ENCODE data around the gene FBXL4.

Gene FBXL4

GRCh38 chr6:98887650-98888049 is 60.1 kb downstream of the FBXL4 start:
- DNase-seq (ENCODE audit: low read depth in 1 of 2, low spot score in 1 of 2): no peak

DNA sequence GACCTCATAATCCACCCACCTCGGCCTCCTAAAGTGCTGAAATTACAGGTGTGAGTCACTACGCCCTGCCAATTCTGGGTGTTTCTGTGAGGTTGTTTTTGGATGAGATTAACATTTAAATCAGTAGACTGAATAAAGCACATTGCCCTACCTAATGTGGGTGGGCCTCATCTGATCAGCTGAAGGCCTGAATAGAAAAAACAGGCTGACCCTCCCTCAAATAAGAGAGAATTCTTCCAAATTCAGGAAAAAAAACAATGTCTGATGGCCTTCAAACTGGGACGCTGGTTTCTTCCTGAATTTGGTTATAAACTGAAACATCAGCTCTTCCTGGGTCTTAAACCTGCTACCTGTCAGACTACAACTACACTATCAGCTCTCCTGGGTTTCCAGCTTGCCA is 62.4 kb downstream of the FBXL4 start:
- DNase-seq (ENCODE audit: low read depth in 1 of 2, low spot score in 1 of 2): no peak

DNA sequence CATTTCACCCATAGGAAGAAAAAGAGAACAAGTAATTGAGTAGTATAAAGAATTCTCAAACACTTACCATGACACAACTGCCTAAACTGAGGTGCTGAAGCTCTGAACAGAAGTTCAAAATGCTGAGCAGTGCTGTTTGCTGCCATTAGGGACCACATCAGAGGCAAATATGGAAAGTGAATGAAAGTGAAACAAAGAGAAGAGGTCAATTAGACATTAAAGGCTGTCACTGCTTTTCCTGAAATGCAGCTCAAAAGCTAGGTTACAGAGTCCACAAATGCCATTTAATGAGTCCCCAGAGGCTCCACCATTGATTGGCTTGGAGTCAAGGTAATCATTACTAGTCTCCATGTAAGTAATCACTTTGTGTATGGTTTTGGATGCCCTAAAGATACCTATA is 67.3 kb downstream of the FBXL4 start:
- DNase-seq (ENCODE audit: low read depth in 1 of 2, low spot score in 1 of 2): no peak

GRCh38 chr6:98877250-98877649 is 70.5 kb downstream of the FBXL4 start:
- DNase-seq (ENCODE audit: low read depth in 1 of 2, low spot score in 1 of 2): no peak

DNA sequence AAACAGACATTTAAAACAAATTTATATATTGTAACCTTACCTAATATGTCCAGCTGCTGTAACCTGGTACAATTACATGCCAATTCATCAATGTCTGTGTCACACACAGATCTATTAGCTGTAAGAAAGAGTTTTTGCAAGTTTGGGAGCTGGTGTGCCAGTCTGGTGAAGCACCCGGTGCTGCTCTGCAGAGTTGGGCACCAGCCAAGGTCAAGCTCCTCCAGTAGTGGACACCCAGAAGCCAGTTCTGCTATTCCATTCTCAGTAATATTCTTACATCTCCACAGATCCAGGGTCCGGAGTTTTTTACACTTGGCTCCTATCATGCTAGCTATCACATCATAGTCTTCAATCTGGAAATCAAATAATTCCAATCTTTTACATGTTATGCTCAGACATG is 72.4 kb downstream of the FBXL4 start:
- no peak for DNase-seq (ENCODE audit: low read depth in 1 of 2, low spot score in 1 of 2)

- DNase-seq (ENCODE audit: low read depth in 1 of 2, low spot score in 1 of 2): no peak
Observed at GRCh38 chr6:98871821-98872220, 75.9 kb downstream of the FBXL4 start.

- DNase-seq (ENCODE audit: low read depth in 1 of 2, low spot score in 1 of 2): no peak
Observed at GRCh38 chr6:98871057-98871456, 76.7 kb downstream of the FBXL4 start.

DNA sequence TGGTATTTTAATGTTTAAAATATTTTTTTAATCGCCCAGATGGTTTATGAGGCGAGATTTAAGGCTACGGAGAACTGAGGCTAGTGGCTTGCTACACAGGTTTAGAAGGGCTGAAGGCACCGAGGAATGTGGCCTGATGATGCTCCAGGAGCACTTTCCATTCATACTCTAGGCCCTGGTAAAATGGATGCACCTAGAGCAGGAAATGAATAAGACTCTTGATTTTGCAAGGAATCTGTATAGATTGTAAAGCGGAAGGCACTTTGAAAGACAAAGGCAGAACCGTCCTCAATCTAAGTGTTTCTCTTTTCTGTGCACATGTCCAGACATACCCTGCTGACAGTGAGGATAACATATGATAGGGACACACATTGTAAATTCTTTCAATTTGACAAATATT is 83.2 kb downstream of the FBXL4 start:
- no peak for DNase-seq (ENCODE audit: low read depth in 1 of 2, low spot score in 1 of 2)

GRCh38 chr6:98848539-98849242 is 99.1 kb downstream of the FBXL4 start:
- DNase-seq (ENCODE audit: low read depth in 1 of 2, low spot score in 1 of 2): no peak

DNA sequence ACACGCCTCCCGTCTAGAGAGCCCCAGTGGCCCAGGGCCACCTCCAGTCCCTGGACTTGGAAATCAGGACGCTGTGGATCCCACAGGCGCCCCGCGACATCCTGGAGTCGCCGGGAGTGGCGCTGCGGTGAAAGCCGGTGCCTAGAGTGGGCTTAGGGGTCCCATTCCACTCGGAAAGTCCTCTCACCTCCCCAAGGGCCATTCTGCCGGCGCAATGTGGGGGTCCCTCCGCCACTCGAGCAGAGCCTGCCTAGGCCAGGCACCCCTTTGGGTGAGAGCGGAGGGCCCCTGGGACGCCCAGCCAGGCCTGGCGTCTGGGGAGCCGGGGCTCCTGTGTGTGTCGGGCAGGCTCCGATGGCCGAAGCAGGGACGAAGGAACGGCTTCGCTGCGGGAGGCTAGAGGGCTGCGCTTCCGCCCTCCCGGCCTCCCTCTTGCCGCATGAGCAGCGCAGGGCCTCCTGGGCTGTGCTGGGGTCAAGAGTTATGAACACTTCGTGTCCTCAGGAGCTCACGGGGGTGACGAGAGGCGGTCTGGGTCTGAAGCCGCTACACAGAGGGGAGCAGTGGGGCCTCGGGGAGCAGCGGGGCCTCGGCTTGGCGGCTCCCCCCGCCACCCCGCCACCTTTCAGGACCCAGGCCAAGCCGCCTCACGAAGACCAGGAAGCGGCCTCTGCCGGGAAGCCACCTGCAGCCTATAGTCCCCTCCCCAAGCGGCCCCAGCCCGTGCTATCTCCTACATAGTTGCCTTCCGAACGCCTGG is 99.8 kb downstream of the FBXL4 start:
- no peak for DNase-seq (ENCODE audit: low read depth in 1 of 2, low spot score in 1 of 2)

DNA sequence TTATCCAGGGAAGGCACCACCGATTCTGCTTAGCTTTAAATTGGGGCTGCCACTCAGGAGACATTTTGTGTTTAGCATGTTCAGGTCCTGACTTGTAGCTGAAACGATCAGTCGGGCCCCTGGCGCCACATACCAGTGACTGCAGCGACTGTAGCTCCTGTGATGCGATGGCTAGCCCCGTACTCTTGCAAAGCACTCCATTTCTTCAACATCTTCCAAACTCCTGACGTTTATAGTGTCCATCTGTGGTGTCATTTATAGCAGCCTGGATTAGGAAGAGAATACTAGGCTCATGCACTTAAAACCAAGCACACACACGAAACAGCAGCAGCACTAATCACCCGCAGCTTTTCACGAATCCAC is 100.3 kb downstream of the FBXL4 start:
- no peak for DNase-seq (ENCODE audit: low read depth in 1 of 2, low spot score in 1 of 2)

- DNase-seq (ENCODE audit: low read depth in 1 of 2, low spot score in 1 of 2): no peak
Observed at GRCh38 chr6:98846021-98846380, 101.7 kb downstream of the FBXL4 start.

DNA sequence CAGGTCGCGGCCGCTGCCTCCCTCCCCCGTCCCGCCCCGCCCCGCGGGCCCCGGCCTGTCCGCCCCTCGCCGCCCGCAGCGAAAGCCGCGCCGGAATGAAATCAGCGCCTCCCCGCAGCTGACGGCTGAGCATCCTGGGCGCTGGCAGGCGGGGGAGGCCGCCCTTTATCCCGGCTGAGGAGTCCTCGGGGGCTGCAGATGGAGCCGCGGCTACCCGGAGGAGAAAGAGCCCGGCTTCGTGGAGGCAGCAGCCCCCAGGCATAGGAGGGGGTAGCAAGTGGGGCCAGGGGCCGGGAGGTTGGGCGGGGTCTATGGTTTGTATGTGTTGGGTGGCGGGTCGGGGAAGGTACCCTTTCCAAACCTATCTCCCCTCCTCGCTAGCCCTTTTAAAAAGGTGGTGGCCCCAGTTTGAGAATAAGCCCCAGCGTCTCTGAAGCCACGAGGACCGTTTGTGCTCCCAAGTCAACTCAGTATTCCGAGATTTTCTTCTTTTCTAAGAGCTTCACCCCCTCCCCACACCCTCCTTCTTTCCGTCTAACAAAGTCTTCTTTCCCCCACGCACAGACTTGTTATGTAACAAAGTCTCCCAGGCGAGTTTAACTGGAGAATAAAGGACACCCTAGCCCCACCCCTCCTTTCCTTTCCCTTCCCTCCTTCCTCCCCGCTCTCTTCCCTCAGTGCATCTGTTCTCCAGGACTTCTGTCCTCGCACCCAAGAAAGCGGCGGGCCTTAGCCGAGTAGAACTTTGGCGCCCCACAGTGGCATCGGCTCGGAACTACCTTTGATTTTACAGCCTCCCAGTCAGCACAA is 102.3 kb downstream of the FBXL4 start:
- DNase-seq (ENCODE audit: low read depth in 1 of 2, low spot score in 1 of 2): no peak

GRCh38 chr6:98844244-98845210 is 103.2 kb downstream of the FBXL4 start:
- DNase-seq (ENCODE audit: low read depth in 1 of 2, low spot score in 1 of 2): no peak

- no peak for DNase-seq (ENCODE audit: low read depth in 1 of 2, low spot score in 1 of 2)
Observed at GRCh38 chr6:98843271-98844243, 104.2 kb downstream of the FBXL4 start.

- DNase-seq (ENCODE audit: low read depth in 1 of 2, low spot score in 1 of 2): no peak
Observed at GRCh38 chr6:98842342-98843180, 105.2 kb downstream of the FBXL4 start.

DNA sequence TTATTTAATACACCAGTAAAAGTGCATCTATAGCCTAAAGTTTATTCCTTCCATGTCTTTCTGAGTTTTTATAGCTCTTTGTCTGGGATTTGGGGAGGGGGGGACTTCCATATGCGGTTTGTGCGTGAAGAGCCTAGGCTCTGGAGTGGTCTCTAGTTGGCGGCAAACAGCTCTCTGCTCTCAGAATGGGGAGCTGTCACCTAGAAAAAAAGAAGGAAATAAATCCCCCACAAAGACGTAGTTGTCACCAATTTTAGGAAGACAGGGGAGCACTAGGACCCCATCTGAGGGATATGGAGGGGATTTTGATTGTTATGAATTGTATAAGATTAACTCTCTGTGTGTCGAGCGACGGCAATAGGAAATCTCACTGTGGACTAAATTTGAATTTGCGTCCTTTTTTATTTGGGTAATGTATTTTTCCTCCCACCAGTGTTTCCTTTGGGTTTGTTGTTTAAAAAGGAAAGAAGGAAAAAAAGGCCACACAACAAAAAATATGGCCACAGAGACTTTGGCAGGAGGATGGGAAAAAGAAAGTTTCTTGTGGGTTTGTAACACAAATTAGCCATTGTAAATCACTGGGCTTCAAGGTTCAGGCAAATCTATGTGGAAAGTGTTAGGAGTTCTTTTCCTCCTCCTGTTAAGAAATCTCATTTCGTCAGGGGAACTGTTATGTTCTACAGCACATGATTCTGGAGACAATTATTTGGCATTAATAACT is 106.0 kb downstream of the FBXL4 start:
- no peak for DNase-seq (ENCODE audit: low read depth in 1 of 2, low spot score in 1 of 2)

GRCh38 chr6:98840996-98841513 is 106.7 kb downstream of the FBXL4 start:
- DNase-seq (ENCODE audit: low read depth in 1 of 2, low spot score in 1 of 2): no peak

Data from activated T-helper 1 cell treated with anti-CD3 and anti-CD28 coated beads, Interleukin-2, amount 50 U/mL, for 16 hours (primary cell).